Measurements from ENCODE around the gene SRRM4.

DNA sequence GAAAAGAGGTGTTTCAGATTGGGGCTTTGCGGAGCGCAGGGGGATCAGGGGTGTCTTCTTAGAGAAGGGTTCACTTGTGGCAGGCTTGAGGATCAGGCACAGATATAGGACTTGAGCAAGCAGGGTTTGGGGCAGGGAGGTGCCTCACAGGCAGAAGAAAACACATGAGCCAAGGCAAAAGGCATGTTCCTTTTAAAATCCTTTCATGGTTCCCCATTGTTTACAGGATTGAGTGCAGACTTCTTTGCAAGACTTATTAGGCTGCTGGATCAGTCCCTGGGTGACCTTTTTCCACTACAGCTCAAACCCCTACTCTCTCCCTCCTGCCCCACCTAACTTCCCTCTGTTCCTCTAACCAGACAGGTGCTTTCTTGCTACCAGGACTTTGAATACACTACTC, 217.1 kb downstream of the SRRM4 start:
- TF ChIP-seq CTCF (conservative IDR thresholded peaks at IDR 0.05; ENCODE audit: low read depth, low read length): no peak
- no peak for TF ChIP-seq EZH2 (IDR thresholded peaks at IDR 0.05; ENCODE audit: low read length, unreplicated experiment)
